ENCODE measurements around the gene PADI2. TPM values are rescaled to one million over a fixed set of nuclear protein-coding genes. Genes with fewer than 3 reads are reported as not detected.
A peak's percentile ranks its signal among the peaks of the same experiment; 100 is the strongest.

The PADI2 gene
- total RNA-seq, 2 donors from 2014 or later: 2.3 to 3.0 TPM

DNA sequence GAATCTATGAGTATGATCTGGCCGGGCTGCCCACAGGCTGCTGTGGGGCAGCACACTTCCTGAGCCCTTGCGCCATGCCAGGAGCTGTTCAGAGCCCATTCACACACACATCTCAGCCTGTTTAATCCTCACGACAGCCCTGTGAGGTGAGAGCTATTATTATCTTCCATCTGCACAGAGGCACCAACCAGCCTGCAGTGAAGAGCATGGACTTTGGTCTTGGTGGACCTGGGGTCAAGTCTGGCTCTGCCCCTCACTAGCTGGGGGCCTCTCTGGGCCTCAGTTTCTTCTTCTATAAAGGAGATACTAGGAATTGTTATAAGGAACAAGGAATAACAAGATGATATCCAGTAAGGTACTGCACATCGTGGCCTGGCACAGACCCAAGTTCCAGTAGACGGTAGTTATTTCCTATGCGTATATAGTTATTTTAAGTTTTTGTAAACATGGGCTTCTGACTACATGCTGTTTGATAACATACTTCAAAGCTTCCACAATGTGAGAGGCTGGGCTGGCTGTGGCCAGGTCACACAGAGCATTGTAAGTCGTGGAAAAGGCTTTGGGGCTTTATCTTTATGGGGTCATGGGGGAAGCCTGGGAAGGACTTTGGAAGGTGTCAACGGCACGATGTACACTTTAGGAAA, 3.4 kb upstream of the PADI2 start:
- Histone ChIP-seq H3K27ac (no peak overlapping the region), H3K9me3 (no peaks in the 10 kb centered on the region), H3K36me3 (replicated peaks in 1 of 2; ENCODE audit: insufficient read depth in 1 of 2, low read depth in 2 of 2) (no peaks in the 10 kb centered on the region), H3K27me3 (no peaks in the 10 kb centered on the region), H3K4me1 (peaks cover 22% of the 10 kb centered on the region), H3K4me3 (no peak overlapping the region)
- DNase-seq (peak in 1 of 4 donors; percentile 33), ATAC-seq (no peak)
- TF ChIP-seq, protein P1, sequence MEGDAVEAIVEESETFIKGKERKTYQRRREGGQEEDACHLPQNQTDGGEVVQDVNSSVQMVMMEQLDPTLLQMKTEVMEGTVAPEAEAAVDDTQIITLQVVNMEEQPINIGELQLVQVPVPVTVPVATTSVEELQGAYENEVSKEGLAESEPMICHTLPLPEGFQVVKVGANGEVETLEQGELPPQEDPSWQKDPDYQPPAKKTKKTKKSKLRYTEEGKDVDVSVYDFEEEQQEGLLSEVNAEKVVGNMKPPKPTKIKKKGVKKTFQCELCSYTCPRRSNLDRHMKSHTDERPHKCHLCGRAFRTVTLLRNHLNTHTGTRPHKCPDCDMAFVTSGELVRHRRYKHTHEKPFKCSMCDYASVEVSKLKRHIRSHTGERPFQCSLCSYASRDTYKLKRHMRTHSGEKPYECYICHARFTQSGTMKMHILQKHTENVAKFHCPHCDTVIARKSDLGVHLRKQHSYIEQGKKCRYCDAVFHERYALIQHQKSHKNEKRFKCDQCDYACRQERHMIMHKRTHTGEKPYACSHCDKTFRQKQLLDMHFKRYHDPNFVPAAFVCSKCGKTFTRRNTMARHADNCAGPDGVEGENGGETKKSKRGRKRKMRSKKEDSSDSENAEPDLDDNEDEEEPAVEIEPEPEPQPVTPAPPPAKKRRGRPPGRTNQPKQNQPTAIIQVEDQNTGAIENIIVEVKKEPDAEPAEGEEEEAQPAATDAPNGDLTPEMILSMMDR (IDR thresholded peaks at IDR 0.05): no peak
- no peak for TF ChIP-seq POLR2A (IDR thresholded peaks at IDR 0.05)
- intact Hi-C loops (cut with DNase I): loop anchor here (5.0 to 10.0 kb wide), 2 partner anchors 115 to 212 kb away; no protein-coding TSS in a partner anchor
- WGBS, 2 donors: 37 to 50% methylated on average over 9 of the region's 9 CpGs

DNA sequence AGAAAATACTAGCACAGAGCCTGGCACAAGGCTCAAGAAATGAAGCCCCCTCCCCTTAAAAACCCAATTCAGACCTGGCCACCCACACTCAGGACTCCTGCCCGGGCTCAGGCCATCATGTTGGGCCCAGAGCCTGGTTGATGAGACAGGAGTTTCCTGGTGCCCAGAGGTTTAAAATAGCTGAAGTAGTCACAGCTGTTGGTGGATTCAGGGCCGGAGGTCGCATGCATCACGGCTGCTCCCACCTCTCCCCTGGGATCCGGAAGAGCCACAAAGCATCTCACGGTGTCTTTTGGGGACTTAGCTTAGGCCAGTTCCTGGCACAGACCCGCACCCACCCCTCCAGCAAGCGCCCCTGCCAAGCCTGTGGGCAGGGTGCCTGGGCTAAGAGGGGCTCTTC, 2.6 kb upstream of the PADI2 start:
- H3K27me3 ChIP-seq: no peaks in the 10 kb centered on the region
- WGBS, 2 donors: 65 to 87% methylated on average over 5 to 8 of the region's 8 CpGs
- no peak for ATAC-seq
- intact Hi-C loops (cut with DNase I): loop anchor here (5.0 to 10.0 kb wide), 2 partner anchors 115 to 213 kb away; no protein-coding TSS in a partner anchor
- TF ChIP-seq, protein P1 (IDR thresholded peaks at IDR 0.05): no peak
- no peak for TF ChIP-seq POLR2A (IDR thresholded peaks at IDR 0.05)
- H3K4me3 ChIP-seq: no peak overlapping the region
- H3K36me3 ChIP-seq (replicated peaks in 1 of 2; ENCODE audit: insufficient read depth in 1 of 2, low read depth in 2 of 2): no peaks in the 10 kb centered on the region
- no peak for DNase-seq
- peaks cover 27% of the 10 kb centered on the region for H3K4me1 ChIP-seq
- H3K27ac ChIP-seq: no peak overlapping the region
- no peaks in the 10 kb centered on the region for H3K9me3 ChIP-seq

DNA sequence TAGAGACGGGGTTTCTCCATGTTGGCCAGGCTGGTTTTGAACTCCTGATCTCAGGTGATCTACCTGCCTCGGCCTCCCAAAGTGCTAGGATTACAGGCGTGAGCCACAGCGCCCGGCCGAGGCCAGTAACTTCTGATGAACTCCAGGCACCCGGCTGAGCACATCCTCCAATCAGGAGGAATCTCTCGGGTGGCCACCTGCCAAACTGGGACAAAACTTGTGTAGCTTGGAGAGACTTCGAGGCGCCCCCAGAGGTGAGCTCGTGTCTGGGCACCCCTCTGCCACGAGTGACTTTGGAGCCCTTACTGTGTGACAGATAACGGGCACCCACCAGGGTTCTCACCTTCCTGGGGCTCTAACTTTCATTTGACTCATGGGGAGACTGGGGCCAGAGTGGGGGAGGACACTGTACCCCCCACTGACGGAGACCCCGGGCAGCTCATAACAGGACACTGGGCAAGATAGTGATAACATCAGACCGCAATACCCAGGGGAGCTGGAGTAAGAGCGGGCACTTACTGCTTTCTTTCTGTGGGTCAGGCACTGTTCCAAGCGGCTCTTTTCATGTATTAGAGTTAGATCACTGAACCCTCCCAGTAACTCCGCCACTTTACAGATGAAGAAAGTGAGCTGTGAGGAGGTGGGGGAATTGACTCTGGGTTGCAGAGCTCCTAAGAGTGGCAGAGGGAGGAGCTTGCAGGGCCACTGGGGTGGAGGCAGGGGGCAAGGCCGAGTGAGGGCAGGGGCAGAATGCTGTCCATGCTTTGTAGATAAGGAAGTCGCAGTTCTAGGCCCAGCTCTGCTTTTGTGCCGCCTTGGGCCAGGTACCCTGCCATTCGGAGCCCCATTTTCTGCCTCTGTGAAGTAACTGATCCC, 1.9 kb upstream of the PADI2 start:
- Histone ChIP-seq H3K4me3 (no peak overlapping the region), H3K36me3 (replicated peaks in 1 of 2; ENCODE audit: insufficient read depth in 1 of 2, low read depth in 2 of 2) (no peaks in the 10 kb centered on the region), H3K27ac (no peak overlapping the region), H3K27me3 (no peaks in the 10 kb centered on the region), H3K4me1 (peaks cover 27% of the 10 kb centered on the region), H3K9me3 (no peaks in the 10 kb centered on the region)
- 68 to 79% methylated on average over 13 to 21 of the region's 23 CpGs for WGBS, 2 donors
- ATAC-seq (no peak), DNase-seq (peak in 3 of 4 donors; percentile 13 to 27 (median 23))
- intact Hi-C loops (cut with DNase I): loop anchor here (5.0 to 10.0 kb wide), 2 partner anchors 116 to 214 kb away; no protein-coding TSS in a partner anchor
- TF ChIP-seq, protein P1 (IDR thresholded peaks at IDR 0.05): no peak
- TF ChIP-seq POLR2A (IDR thresholded peaks at IDR 0.05): no peak

DNA sequence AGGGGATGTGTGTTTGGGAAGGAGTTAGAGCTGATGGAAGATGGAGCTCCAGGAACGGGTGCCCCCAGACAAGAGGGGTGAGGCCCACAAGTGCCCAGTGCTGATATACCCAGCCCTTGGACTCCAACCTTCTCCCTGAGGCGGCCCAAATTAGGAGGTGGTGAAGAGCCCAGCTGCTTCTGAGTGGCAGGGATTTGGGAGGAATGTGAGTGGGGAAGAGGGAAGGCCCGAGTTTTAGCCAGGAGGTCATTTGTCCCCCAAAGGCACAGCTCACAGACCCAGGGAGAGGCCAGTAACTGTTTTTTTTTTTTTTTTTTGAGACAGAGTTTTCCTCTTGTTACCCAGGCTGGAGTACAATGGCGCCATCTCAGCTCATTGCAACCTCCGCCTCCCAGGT, 1.2 kb upstream of the PADI2 start:
- intact Hi-C loops (cut with DNase I): loop anchor here (5.0 to 10.0 kb wide), 2 partner anchors 117 to 214 kb away; no protein-coding TSS in a partner anchor
- H3K9me3 ChIP-seq: no peaks in the 10 kb centered on the region
- no peak overlapping the region for H3K4me3 ChIP-seq
- H3K36me3 ChIP-seq (replicated peaks in 1 of 2; ENCODE audit: insufficient read depth in 1 of 2, low read depth in 2 of 2): no peaks in the 10 kb centered on the region
- TF ChIP-seq, protein P1 (IDR thresholded peaks at IDR 0.05): no peak
- TF ChIP-seq POLR2A (IDR thresholded peaks at IDR 0.05): no peak
- ATAC-seq: no peak
- WGBS, 2 donors: 90 to 95% methylated on average over 5 of the region's 5 CpGs
- H3K27me3 ChIP-seq: no peaks in the 10 kb centered on the region
- H3K4me1 ChIP-seq: peaks cover 24% of the 10 kb centered on the region
- H3K27ac ChIP-seq: no peak overlapping the region
- DNase-seq: no peak

All from body of pancreas (tissue), 4 donors.